GM11168 (cell line): Measurements from ENCODE around the gene MGAT5.
"Not testable (repeated sequence)": the region's sequence is repeated elsewhere in the genome, so short reads cannot be mapped to it uniquely, and the experiment has no call there.

Source experiments
- in situ Hi-C: fragments of 300-500 bp; cut with MboI; formaldehyde crosslinking; loops from one replicate; pipeline ENCODE4 v1.12.0; 2022; ENCODE audit warnings: low sequenced_read_pairs; ENCODE audit not compliant: unreplicated experiment

The MGAT5 gene

DNA sequence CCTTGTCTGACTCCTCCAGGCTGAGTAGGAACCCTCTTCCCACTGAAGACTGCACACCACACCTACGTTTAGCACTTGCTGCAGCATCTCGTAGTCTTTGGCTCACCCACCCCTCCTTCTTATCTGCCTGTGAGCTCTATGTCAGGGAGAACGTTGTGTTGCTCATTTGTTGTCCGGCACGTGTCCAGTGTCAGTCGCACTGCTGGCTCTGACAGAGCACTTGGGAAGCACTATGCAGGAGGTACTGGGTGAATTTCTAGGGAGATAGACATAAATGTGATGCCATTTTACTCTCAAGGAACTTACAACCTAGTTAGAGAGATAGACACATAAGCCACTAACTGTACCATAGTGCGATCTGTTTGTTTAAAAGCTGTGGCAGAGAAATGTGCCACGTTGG lies 223.1 kb downstream of the MGAT5 start:
- in situ Hi-C loops: not testable (repeated sequence)

DNA sequence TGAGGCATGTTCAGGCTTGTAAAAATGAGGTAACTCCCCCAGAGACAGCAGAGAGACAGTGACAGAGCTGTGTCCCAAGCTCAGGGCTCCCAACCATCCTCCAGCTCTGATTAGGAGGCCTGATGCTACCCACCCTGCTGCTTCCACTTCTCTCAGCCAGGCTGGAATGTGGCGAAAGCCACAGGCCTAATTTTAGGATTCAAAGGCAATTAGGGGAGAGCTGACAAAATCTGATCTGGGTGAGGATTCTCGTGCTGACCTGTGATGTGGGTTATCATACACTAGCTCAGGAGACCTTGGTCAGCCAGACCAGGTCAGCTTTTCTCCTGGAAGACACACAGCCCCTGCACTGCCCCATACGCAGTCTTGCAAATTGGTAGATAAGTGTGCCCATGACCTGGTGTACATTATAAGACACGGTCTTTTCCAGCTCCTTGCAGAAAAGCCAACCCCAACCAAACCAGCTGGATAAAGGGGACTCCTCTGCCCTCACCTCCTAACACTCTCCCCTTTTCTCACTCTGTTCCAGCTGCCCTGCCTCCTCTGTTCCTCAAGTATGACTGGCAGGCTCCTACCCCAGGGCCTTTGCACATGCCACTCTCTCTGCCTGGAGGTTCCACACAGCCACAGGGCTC lies 225.9 kb downstream of the MGAT5 start:
- in situ Hi-C loops: no loop called here

DNA sequence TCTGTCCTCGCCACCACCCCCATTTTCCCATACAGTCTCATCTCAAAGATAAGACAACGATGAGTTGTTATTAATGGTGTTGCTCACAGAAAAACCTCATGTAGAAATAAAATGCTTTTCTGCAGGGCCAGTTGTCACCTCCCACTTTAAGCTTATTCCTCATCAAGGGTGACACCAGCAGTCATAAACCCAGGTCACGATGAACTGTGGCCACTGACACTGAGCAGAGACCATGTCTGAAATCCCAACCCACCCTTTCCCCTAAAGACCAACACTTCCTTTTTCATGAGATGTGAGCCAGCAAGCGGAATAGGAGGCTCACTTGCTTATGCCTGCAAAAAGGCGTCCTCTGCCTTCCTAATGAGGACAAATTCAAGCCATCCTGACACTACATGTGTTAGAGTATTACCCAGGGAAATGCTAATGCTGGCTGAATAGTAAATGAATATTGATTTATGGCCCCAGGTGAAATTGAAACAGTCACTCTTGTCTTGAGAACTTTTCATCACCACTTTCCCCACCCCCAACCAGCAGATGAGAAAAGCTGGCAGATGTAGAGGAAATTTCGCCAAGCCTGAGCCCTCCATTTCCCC lies 228.4 kb downstream of the MGAT5 start:
- in situ Hi-C loops: no loop called here

DNA sequence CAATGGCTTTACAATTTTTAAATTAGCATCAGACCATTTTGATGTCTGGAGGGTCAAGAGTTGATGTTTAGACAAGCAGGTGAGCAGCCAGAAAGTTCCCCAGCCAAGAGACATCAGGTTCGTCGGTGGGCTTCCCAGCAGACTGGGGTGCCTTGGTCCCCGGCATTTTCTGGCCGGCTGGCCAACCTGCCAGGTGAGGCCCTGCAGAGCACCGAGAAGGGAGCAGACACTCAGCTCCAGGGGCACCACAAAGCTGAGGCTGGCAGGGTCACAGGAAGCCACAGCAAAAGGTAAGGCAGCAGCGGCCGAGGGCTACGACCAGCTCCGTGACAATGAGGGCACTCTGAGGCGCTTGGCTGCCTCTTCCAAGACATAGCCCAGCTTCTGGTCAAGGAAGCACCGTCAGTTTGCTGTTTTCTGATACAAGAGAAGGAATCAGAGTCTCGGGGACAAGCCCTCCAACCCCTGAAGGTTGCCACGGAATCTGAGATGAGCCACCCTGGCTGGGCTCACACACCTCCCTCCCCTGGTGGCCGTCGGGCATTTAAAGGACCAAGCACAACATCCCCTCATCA lies 229.0 kb downstream of the MGAT5 start:
- in situ Hi-C loops: no loop called here

DNA sequence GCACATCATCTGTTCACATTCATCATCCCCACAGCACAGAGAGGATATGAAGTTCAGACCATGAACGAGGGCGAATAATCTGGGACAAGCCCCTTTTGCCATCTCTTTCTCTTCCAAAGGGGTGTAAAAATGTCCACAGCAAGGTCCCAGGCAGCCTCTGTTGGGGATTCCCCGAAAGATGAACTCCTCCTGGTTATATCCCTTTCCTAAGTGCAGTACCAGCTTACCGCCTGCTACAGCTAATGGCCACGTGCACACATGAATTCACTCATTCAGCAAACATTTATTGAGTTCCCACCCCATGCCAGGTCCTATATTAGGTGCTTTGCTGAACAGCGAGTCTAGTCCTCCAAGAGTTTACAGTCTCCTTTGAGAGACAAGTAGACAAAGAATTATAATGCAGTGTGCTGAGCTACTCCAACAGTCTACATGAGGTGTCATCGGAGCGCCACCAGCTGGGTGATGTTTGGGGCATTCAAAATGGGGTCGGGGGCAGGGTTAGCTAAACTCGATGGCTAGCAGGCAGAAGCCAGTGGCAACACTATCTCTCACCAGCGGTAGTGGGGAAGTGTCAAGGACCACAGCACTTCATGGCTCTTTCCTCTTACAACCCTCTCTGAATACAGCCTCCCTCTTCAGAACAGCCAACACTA lies 236.0 kb downstream of the MGAT5 start:
- in situ Hi-C loops: no loop called here

DNA sequence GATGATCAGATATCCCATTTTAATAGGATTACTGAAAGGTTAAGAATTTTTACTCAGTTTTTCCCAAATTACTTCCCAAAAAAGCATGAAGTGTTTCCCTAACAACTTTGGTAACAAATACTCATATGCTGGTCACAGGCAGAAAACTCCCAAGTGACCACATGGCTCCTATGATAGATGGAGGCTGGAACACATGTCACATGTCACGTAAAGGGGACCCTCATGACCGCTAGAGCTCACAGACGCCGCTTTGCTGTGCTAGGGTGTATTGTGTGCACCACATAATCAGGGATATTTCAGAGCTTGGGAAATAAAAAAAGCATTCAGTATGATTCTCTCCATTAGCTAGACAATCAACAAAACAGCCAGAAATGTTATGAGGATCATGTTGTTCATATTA lies 236.7 kb downstream of the MGAT5 start:
- in situ Hi-C loops: no loop called here

DNA sequence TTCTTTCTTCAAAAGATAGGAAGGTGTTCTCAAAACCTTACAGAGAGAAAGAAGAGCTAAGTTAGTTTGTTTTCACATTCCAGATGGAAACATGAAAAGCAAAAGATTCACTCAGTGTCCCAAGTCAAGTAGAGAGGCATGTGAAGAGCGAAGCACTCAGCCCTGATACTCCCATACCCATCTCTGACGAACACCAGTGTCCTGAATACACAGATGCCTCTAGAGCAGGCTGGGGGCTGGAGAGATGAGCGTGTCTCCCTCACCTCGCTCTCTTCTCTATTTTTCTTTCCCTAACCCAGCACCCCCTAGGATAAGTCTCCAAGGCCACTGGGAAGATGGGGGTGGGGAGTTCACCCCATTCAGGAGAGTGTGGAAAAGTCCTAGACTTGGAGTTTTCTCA lies 237.2 kb downstream of the MGAT5 start:
- in situ Hi-C loops: no loop called here

DNA sequence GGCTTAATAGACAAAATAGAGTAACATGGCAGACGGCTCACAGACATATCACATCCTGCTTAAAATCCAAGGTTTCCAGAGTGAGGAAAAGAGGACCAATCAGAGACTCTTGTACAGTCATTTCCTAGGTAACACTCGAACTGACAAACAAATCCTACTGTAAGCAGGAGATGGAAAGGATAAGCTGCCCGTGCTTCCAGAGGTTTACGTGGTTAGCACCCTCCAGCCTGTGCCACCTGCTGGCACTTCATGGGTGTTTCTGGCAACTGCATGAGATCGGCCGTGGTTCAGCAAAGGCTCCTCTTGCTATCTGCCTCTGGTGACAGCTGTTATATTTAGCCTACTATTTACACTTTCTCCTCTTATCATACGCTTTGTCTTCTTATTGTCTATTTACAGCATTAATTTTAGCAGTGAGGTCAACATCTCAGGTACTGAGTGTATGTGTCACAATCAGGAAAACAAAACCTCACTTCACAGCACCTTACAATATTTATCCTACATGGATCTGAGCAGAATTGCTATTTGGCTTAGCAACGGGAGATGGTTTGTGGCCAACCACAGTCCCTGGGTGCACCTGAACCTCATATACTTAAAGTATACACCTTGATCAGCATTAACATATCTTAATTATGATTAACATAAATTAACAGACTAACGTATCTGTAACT lies 238.0 kb downstream of the MGAT5 start:
- in situ Hi-C loops: no loop called here

DNA sequence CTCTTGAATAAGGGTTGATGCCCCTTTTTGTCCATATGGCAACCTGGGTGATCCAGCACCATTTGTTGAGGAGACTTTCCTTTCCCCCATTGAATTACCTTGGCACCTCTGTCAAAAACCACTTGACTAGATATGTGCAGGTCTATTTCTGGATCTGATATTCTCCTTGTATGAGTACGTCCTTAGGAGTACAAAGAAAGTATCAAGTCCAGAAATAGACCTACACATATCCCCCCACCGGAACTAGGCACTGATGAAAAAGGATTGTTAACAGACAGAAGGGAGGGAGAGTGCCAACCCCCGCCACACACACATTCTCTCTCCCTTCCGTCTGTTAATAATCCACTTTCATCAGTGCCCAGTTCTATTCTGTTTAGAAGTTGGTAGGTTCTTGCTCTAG lies 239.9 kb downstream of the MGAT5 start:
- in situ Hi-C loops: no loop called here

DNA sequence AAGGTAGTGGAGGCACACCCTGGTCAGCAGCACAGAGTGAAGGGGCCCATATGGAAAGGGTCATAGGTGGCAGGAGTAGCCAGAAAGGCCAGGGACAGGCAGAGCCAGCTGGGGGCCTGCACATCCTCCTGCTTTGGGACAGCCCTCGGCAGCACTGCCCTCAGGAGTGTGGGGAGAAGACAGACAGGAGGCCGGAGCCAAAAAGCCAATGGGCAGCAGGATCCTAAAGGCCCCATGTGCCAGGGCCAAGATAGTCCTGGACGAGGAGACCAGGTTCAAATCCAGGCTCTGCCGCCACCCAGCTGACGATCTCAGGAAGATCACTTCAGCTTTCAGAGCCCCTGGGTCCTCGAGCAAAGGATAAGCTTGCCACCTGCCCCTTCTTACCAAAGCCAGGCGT lies 244.8 kb downstream of the MGAT5 start:
- in situ Hi-C loops: no loop called here

DNA sequence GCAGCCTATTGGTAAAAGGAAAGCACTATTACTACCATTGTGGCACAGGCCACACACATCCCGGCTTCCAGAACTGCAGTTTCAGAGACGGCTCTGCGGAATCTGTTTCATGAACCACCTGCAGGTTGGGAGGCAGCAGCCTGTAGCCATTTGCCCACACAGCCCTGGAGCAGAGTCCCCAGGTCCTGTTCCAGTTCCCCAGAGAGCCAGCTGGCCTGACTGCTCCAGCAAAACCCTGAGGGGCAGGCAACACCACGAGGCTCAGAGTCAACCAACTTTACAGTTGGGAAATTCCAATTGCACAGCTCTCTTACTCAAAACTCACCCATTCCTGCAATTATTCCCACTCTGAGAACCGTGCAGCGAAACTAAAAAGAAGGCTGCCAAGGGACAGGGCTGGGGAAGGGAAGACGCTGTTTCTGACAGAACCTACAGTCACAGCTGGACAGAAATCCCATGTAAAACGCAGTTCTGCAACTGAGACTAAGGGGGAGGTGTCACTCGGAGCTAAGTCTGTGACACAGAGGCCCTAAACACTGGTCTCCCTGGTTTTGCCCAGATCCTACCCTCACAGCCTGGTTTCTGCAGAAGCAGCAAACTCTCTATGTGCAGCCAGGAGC lies 245.5 kb downstream of the MGAT5 start:
- in situ Hi-C loops: no loop called here

DNA sequence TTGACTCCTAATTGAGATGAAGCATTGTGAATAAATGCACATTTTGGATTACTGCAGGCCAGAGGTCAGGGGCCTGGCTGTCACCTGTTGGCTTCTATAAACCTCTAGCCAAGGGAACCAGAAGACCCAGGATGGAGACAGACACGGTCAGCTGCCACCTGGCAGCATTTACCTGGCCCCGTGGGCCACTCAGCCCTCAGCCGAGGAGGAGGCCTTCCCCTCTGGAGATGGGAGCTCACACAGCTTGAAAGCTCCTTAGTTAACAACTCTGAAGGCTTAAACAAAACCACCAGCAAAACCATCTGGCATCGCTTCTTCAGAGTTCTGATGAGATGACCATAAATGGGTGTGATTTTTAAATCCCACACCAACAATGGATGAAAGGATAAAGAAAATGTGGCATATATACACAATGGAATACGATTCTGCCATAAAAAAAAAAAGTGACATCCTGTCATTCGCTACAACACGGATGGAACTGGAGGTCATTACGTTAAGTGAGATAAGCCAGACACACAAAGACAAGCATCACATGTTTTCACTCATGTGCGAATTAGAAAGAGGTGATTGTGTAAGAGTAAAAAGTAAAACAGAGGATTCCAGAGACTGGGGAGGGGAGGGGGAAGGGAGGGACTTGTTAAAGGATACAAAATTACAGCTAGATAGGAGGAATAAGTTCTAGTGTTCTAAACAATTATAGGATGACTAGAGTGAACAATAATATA lies 246.5 kb downstream of the MGAT5 start:
- in situ Hi-C loops: no loop called here

DNA sequence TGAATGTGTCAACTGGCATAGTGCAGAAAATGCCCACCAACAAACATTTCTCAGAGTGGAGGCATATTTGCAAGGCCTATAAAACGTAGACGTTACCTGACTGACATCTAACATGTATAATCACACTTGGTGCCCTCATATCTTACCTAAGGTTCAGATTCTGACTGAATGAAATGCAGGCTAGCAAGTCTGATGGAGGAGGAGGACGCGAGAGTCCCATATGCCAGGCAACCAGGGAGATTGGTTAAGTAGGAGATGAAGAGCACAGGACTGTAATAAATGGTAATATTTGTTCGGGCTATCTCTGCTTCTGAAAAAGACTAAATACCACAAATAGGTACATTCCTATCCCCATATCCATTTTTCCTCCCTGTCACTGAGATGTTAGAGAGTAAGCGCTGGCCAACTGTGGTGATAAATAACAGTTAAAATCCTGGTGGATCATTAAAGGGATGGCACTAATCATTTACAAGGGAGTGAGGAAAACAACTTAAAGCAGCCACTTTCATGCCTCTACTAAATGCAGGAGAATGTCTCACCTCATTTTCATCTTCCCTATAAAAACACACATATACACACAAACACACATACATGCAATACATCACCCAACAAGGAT lies 247.7 kb downstream of the MGAT5 start:
- in situ Hi-C loops: no loop called here

DNA sequence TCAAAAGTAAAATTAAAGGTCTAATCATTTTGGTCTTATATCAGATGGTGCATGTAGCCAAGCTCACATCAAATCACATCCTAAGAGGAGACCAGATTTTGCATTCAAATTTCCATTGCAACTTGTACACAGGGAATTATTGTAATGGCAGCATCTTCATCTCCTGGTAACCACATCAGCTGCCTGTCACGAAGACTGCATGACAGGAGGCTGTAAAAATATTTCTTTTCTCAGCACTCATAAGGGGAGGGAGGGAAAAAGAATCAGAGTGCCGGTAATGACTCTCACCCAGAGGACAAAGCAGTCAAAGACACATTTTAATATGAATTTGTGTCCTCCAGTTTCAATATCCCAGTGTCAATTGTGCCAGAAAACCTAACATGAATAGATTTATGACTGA lies 248.2 kb downstream of the MGAT5 start:
- in situ Hi-C loops: no loop called here
